Mesothelial cell of epicardium (in vitro differentiated cells): ENCODE results near the gene ABCA2. TPM values are rescaled to one million over a fixed set of nuclear protein-coding genes. Genes with fewer than 3 reads are reported as not detected.
A peak's percentile ranks its signal among the peaks of the same experiment; 100 is the strongest.

Experiments
- DNase-seq, 2 experiments: peaks; one replicate each; pipeline ENCODE4 v3.0.0; 2021; ENCODE audit warnings: low spot score in 2 of 2; ENCODE audit not compliant: unreplicated experiment in 2 of 2
- H3K27ac Mint-ChIP-seq: 2 replicates; pipeline ENCODE4 v1.8.0; 2021; ENCODE audit warnings: mixed read lengths
- H3K27me3 Mint-ChIP-seq: 2 replicates; pipeline ENCODE4 v1.8.0; 2021; ENCODE audit warnings: low read depth, mixed read lengths
- H3K36me3 Mint-ChIP-seq: 2 replicates; pipeline ENCODE4 v1.8.0; 2021; ENCODE audit warnings: mixed read lengths
- H3K4me1 Mint-ChIP-seq: 2 replicates; pipeline ENCODE4 v1.8.0; 2021; ENCODE audit warnings: mixed read lengths
- H3K4me3 Mint-ChIP-seq: 2 replicates; pipeline ENCODE4 v1.8.0; 2021; ENCODE audit warnings: mild to moderate bottlenecking, moderate library complexity, mixed read lengths
- H3K9me3 Mint-ChIP-seq: 2 replicates; pipeline ENCODE4 v1.8.0; 2021; ENCODE audit warnings: mixed read lengths
- total RNA-seq: library from RNA; stranded (reverse); gene quantifications from 3 replicates; pipeline ENCODE4 v1.2.1, GENCODE V29; 2021
- TF ChIP-seq, protein P1 (sequence below): fragments of 200-600 bp; sonication (generic); IDR thresholded peaks from one replicate; pipeline ENCODE4 v1.5.0; 2021; ENCODE audit warnings: antibody characterized with exemption; ENCODE audit not compliant: unreplicated experiment

Gene ABCA2
- total RNA-seq, 1 donor from 2014 or later: 58.7 TPM

DNA sequence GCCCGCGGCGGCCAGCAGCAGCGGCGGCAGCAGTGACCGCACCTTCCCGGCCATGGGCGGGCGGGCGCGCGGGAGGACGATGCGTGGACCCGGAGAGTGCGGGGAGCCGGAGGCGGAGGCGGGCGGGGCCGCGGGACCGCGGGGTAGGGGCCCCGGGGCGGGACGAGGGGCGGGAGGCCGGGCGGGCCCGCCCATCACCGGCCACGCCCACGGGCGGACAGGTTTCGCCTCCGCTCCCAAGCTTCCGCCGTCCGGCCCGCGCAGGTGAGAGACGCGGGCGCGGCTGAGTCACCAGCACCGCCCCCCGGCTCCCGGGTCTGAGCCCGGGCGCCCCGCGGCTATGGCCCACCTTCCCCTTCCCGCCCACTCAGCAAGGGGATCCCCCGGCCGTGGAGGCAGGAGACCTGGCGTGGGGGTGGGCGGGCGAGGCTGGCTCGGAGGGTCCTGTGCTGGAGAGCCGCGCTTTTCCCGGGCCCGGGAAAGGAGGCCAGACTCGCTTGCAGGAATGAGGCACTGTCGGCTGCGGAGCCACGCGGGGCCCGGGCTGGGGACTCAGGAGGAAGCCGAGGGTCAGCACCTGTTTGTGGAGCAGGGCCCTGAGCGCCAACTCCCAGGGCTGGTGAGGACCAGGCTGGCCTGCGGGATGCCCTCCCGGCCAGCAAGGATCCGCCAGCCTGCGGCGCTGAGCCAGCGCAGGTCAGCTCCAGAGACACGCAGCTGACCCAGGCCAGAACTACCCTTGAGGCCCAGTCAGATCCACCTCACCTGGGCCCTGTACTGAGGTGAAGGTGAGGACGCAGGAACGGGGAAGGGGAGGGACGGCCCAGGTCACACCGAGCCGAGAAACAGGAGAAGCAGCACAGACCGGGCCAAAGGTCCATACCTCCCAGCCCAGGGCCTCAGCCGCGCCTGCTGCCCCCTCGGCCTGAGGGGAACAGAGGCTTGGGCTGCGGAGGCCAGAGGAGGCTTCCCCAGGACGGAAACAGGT, 26.2 kb upstream of the ABCA2 start, which contains the start of gene ENTPD2:
TSS of gene ENTPD2 (minus strand) at position 118 of the 988 bp plus-strand sequence. CDS start at position 54, 64 bp downstream.
- TF ChIP-seq, protein P1, sequence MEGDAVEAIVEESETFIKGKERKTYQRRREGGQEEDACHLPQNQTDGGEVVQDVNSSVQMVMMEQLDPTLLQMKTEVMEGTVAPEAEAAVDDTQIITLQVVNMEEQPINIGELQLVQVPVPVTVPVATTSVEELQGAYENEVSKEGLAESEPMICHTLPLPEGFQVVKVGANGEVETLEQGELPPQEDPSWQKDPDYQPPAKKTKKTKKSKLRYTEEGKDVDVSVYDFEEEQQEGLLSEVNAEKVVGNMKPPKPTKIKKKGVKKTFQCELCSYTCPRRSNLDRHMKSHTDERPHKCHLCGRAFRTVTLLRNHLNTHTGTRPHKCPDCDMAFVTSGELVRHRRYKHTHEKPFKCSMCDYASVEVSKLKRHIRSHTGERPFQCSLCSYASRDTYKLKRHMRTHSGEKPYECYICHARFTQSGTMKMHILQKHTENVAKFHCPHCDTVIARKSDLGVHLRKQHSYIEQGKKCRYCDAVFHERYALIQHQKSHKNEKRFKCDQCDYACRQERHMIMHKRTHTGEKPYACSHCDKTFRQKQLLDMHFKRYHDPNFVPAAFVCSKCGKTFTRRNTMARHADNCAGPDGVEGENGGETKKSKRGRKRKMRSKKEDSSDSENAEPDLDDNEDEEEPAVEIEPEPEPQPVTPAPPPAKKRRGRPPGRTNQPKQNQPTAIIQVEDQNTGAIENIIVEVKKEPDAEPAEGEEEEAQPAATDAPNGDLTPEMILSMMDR: no peak
- Mint-ChIP-seq H3K4me1 (peaks cover 8% of the 10 kb centered on the region), H3K27me3 (peaks cover 86% of the 10 kb centered on the region), H3K27ac (no peak within 1 kb of the TSS), H3K36me3 (no peaks in the 10 kb centered on the region), H3K9me3 (no peaks in the 10 kb centered on the region), H3K4me3 (peak within 1 kb of the TSS; percentile 31)
- no peak for DNase-seq

DNA sequence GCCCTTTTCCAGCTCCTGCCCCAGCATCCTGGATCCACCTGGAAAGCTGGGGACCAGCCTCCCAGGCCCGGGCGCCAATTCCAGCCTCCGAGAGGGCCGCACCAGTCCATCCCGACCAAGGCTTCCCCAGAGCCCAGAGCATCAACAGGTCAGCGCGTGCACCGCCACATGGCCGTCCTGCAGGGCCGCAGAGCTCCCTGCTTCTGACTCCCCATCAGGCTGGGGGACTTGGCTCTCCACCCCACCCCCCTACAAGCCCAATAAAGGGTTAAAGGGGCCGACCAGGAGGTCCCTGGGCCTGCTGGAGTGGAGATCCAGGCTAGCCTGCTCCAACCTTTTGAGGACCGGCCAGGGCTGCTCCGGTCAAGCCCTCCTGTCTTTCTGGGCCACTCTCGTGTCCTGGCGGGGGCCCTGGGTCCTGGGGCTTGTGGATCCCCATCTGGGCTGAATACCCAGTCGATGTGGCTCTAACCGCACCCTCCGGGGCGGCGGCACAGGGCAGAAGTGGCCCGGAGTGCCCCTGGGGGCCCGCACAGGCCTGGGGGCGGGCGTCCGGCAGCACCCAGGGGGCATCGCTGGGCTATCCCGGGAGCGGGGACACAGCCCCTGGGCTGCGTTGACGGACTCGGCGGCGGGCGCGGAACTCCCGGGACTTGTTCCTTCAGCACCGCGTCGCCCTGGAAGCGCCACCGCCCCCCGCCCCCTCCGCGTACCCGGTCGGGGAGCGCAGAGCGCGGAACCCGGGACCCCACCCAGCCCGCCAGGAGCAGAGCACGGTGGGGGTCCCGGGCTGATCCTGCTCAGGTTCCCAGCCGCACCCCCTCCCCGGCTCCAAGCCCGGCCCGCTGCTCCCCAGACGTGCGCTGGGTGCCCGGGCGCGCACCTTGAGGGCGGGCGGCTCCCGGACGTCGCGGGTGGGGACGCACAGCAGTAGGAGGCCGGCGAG, 25.2 kb upstream of the ABCA2 start:
- Mint-ChIP-seq H3K9me3 (no peaks in the 10 kb centered on the region), H3K27ac (no peak overlapping the region), H3K27me3 (peaks cover 85% of the 10 kb centered on the region), H3K4me1 (peaks cover 8% of the 10 kb centered on the region), H3K36me3 (no peaks in the 10 kb centered on the region), H3K4me3 (peak overlapping the region; percentile 31)
- no peak for DNase-seq
- TF ChIP-seq, protein P1: no peak

DNA sequence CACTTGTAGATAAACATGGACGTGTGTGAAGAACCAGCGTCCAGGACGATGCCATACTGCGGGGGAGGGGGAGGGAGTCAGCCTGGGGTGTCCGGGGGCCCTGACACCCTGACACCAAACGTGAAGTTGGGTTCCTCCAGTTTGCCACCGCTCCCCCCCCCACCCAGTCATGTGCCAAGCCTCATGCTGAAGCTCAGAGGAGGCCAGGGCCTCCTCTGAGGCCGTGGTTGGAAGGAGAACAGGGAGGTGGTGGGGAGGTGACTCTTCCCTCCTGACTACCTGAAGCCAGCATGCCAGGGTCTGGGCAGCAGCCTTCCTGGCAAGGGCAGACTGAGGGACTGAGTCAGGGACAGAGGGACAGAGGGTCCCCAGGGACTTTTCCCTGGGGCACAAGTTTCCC, 24.3 kb upstream of the ABCA2 start:
- TF ChIP-seq, protein P1: no peak
- H3K9me3 Mint-ChIP-seq: no peaks in the 10 kb centered on the region
- no peaks in the 10 kb centered on the region for H3K36me3 Mint-ChIP-seq
- DNase-seq: no peak
- peaks cover 84% of the 10 kb centered on the region for H3K27me3 Mint-ChIP-seq
- H3K4me1 Mint-ChIP-seq: peaks cover 8% of the 10 kb centered on the region
- H3K4me3 Mint-ChIP-seq: no peak overlapping the region
- H3K27ac Mint-ChIP-seq: no peak overlapping the region

DNA sequence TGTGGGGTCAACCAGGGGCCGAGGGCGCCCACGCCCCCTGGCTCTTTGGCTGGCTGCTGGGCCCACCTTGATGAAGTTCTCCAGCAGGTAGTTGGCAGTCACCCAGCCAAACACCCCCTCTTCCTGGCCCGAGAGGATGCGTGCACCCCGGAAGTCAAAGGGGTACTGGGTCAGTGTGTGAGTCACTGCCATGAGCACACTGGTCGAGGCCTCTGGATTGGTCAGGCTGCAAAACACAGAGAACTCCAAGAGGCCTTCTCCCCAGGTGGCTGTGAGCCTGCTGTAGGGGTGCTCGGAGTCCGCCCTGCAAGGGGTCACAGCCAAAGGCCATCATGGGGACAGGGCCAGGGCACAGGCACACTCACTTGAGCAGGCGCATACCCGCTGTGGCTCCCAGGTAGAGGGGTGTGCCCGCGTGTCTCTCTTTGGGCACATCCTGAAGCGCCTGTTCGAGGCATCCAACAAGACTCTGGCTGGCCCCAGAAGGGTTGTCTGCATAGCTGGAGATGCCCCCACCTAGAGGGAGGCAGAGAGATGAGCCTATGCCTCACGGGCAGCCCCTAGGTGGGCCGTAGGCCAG, 23.2 kb upstream of the ABCA2 start:
- H3K36me3 Mint-ChIP-seq: no peaks in the 10 kb centered on the region
- DNase-seq: no peak
- no peak overlapping the region for H3K27ac Mint-ChIP-seq
- no peaks in the 10 kb centered on the region for H3K9me3 Mint-ChIP-seq
- H3K4me1 Mint-ChIP-seq: peaks cover 8% of the 10 kb centered on the region
- H3K4me3 Mint-ChIP-seq: no peak overlapping the region
- TF ChIP-seq, protein P1: no peak
- peaks cover 87% of the 10 kb centered on the region for H3K27me3 Mint-ChIP-seq

DNA sequence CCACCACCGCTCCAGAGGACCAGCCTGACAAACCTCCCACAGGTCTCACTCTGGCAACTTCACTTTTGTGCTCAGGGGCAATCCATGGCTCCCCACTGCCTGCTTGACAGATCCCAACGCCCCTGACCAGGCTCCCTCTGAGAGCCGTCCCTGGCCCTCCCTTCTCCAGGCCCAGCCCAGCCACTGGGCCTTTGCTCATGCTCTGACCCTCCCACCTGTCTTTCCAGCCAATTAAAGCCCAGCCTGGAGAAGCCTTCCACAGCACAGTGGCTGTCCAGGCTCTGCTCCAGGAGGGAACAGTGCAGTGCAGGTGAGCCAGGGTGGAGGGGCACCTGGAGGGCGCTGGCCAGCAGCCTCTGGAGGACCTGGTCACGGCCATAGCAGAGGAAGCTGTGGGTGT, 22.5 kb upstream of the ABCA2 start:
- Mint-ChIP-seq H3K4me1 (peaks cover 5% of the 10 kb centered on the region), H3K9me3 (no peaks in the 10 kb centered on the region), H3K4me3 (no peak overlapping the region), H3K36me3 (no peaks in the 10 kb centered on the region), H3K27me3 (peaks cover 80% of the 10 kb centered on the region), H3K27ac (no peak overlapping the region)
- TF ChIP-seq, protein P1: no peak
- DNase-seq: no peak
